ENCODE results near the gene SERTAD4. TPM values are rescaled to one million over a fixed set of nuclear protein-coding genes. Genes with fewer than 3 reads are reported as not detected.
"Not testable (repeated sequence)": the region's sequence is repeated elsewhere in the genome, so short reads cannot be mapped to it uniquely, and the experiment has no call there.

The SERTAD4 gene
- total RNA-seq, 1 experiment from 2014 or later, result 3.9 TPM

DNA sequence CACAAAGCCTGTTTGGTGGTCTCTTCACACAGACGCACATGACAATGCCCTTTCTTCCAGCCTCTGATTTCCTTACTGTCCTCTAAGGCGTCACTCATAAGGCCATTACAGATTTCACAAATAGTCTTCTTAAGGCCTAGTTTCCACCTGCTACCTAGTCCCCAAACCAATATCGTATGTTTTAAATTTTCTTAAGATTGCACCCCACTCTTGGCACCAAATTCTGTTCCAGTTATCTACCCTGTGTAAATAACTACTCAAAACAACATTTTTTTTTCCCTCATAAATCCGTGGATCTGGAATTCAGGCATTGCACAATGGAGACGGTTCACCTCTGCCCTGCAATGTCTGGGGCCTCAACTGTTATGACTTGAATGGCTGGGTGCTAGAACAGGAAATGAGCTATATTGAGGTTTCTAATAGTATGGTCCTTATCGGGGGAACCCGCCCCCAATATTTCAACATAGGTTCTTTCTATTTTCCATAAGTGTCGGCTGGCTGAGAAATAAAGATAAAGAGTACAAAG lies 36.9 kb upstream of the SERTAD4 start:
- H2BK12ac ChIP-seq (ENCODE audit: insufficient read length, low read depth, low read length), result no peak overlapping the region
- no peak overlapping the region for H3K23ac ChIP-seq (ENCODE audit: insufficient read length, low read depth, low read length)
- no peaks in the 10 kb centered on the region for H4K20me1 ChIP-seq (ENCODE audit: control insufficient read depth, insufficient read depth, insufficient read length)
- H2BK20ac ChIP-seq (ENCODE audit: low read depth, low read length, poor library complexity, severe bottlenecking), result no peak overlapping the region
- H3T11ph ChIP-seq (ENCODE audit: low read length), result no peak overlapping the region
- H2BK15ac ChIP-seq (ENCODE audit: low read depth, low read length), result no peak overlapping the region
- H3K23me2 ChIP-seq (ENCODE audit: insufficient read length, low read depth, low read length, poor library complexity, severe bottlenecking), result no peaks in the 10 kb centered on the region
- H3K4me1 ChIP-seq (ENCODE audit: insufficient read depth, low read length), result no peaks in the 10 kb centered on the region
- no peak overlapping the region for H2BK5ac ChIP-seq (ENCODE audit: insufficient read length, low read length)
- no peaks in the 10 kb centered on the region; the same call in none of the 2 replicates for H3K27me3 Mint-ChIP-seq (ENCODE audit: low read depth)
- no peak overlapping the region for H3K56ac ChIP-seq (ENCODE audit: insufficient read length, low read depth, low read length)
- H2BK120ac ChIP-seq (ENCODE audit: low read depth, low read length, poor library complexity, severe bottlenecking), result no peak overlapping the region
- H3K18ac ChIP-seq (ENCODE audit: insufficient read length, low read depth, low read length), result no peak overlapping the region
- WGBS (ENCODE audit: extremely low coverage, insufficient read length, low lambda C conversion rate), result no CpG with 5 or more reads among the region's 8 CpGs
- H3K27ac Mint-ChIP-seq, result peak overlapping the region in 1 of 3 experiments; percentile 45; a peak in 1 of 7 replicates
- H3K9me3 Mint-ChIP-seq, result peaks cover 3 to 7% of the 10 kb centered on the region in 2 experiments; a peak in 1 of 5 replicates
- TF ChIP-seq, protein P1, sequence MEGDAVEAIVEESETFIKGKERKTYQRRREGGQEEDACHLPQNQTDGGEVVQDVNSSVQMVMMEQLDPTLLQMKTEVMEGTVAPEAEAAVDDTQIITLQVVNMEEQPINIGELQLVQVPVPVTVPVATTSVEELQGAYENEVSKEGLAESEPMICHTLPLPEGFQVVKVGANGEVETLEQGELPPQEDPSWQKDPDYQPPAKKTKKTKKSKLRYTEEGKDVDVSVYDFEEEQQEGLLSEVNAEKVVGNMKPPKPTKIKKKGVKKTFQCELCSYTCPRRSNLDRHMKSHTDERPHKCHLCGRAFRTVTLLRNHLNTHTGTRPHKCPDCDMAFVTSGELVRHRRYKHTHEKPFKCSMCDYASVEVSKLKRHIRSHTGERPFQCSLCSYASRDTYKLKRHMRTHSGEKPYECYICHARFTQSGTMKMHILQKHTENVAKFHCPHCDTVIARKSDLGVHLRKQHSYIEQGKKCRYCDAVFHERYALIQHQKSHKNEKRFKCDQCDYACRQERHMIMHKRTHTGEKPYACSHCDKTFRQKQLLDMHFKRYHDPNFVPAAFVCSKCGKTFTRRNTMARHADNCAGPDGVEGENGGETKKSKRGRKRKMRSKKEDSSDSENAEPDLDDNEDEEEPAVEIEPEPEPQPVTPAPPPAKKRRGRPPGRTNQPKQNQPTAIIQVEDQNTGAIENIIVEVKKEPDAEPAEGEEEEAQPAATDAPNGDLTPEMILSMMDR (conservative IDR thresholded peaks at IDR 0.05), result no peak
- no peak overlapping the region for H3K27ac ChIP-seq (ENCODE audit: insufficient read length, low read depth, low read length)
- no peak for DNase-seq
- H3K9me3 ChIP-seq (ENCODE audit: control insufficient read depth, low read depth, low read length), result peaks cover 10% of the 10 kb centered on the region
- no peaks in the 10 kb centered on the region; a peak in 5 of 7 replicates for H3K36me3 Mint-ChIP-seq (ENCODE audit: insufficient read depth in 1 of 3, low read depth in 3 of 3)
- no peak overlapping the region for H3K4me3 Mint-ChIP-seq
- no peak overlapping the region for H4K91ac ChIP-seq (ENCODE audit: insufficient read length, low read depth, low read length)
- no peaks in the 10 kb centered on the region for H3K79me1 ChIP-seq (ENCODE audit: insufficient read depth, low read depth, low read length, poor library complexity, severe bottlenecking)
- H3K4me2 ChIP-seq (ENCODE audit: insufficient read depth, insufficient read length, low read length), result no peak overlapping the region
- H4K8ac ChIP-seq (replicated peaks; ENCODE audit: insufficient read length, low read depth, low read length), result no peak overlapping the region
- no peaks in the 10 kb centered on the region for H3K79me2 ChIP-seq (ENCODE audit: insufficient read depth, low read length)
- H3K9ac ChIP-seq (ENCODE audit: extremely low read depth, insufficient read length, low read length), result no peak overlapping the region
- no peak overlapping the region for H3K4ac ChIP-seq (ENCODE audit: low read depth, low read length)
- no peak overlapping the region for H3K14ac ChIP-seq (ENCODE audit: insufficient read depth, low read length)
- H3K27me3 ChIP-seq (ENCODE audit: insufficient read depth, low read length), result no peaks in the 10 kb centered on the region
- no peaks in the 10 kb centered on the region for H3K4me1 Mint-ChIP-seq
- H2AFZ ChIP-seq (ENCODE audit: low read length), result no peak overlapping the region
- no peak overlapping the region for H2AK5ac ChIP-seq (ENCODE audit: insufficient read length, low read length)
- no peak overlapping the region for H4K5ac ChIP-seq (ENCODE audit: insufficient read length, low read depth, low read length)

DNA sequence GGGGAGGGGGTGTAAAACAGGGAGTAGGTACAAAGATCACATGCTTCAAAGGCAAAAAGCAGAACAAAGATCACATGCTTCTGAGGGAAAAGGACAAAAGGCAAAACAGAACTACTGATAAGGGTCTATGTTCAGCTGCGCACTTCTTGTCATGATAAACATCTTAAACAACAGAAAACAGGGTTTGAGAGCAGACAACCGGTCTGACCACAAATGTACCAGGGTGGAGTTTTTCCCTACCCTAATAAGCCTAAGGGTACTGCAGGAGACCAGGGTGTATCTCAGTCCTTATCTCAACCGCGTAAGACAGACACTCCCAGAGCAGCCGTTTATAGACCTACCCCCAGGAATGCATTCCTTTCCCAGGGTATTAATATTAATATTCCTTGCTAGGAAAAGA lies 36.3 kb upstream of the SERTAD4 start:
- H3K9me3 Mint-ChIP-seq; H3K14ac ChIP-seq (ENCODE audit: insufficient read depth, low read length); H3K4me1 ChIP-seq (ENCODE audit: insufficient read depth, low read length); H3K4me2 ChIP-seq (ENCODE audit: insufficient read depth, insufficient read length, low read length); H3T11ph ChIP-seq (ENCODE audit: low read length); H3K9me3 ChIP-seq (ENCODE audit: control insufficient read depth, low read depth, low read length); H2AFZ ChIP-seq (ENCODE audit: low read length); H3K79me1 ChIP-seq (ENCODE audit: insufficient read depth, low read depth, low read length, poor library complexity, severe bottlenecking); H3K4ac ChIP-seq (ENCODE audit: low read depth, low read length); H3K27ac ChIP-seq (ENCODE audit: insufficient read length, low read depth, low read length); H4K5ac ChIP-seq (ENCODE audit: insufficient read length, low read depth, low read length); H3K79me2 ChIP-seq (ENCODE audit: insufficient read depth, low read length); H2AK5ac ChIP-seq (ENCODE audit: insufficient read length, low read length); H2BK15ac ChIP-seq (ENCODE audit: low read depth, low read length); H4K8ac ChIP-seq (replicated peaks; ENCODE audit: insufficient read length, low read depth, low read length); H3K18ac ChIP-seq (ENCODE audit: insufficient read length, low read depth, low read length); H4K91ac ChIP-seq (ENCODE audit: insufficient read length, low read depth, low read length); H3K23me2 ChIP-seq (ENCODE audit: insufficient read length, low read depth, low read length, poor library complexity, severe bottlenecking); H2BK5ac ChIP-seq (ENCODE audit: insufficient read length, low read length); H3K27me3 Mint-ChIP-seq (ENCODE audit: low read depth); H3K23ac ChIP-seq (ENCODE audit: insufficient read length, low read depth, low read length); H2BK20ac ChIP-seq (ENCODE audit: low read depth, low read length, poor library complexity, severe bottlenecking); H3K27me3 ChIP-seq (ENCODE audit: insufficient read depth, low read length); H3K4me1 Mint-ChIP-seq; H4K20me1 ChIP-seq (ENCODE audit: control insufficient read depth, insufficient read depth, insufficient read length); H3K56ac ChIP-seq (ENCODE audit: insufficient read length, low read depth, low read length); DNase-seq; H3K4me3 Mint-ChIP-seq; H3K36me3 Mint-ChIP-seq (ENCODE audit: insufficient read depth in 1 of 3, low read depth in 3 of 3); H3K9ac ChIP-seq (ENCODE audit: extremely low read depth, insufficient read length, low read length); H2BK120ac ChIP-seq (ENCODE audit: low read depth, low read length, poor library complexity, severe bottlenecking); H2BK12ac ChIP-seq (ENCODE audit: insufficient read length, low read depth, low read length): not testable (repeated sequence)
- WGBS (ENCODE audit: extremely low coverage, insufficient read length, low lambda C conversion rate), result no CpG with 5 or more reads among the region's 5 CpGs
- peak overlapping the region in 1 of 3 experiments; percentile 45; a peak in 1 of 7 replicates for H3K27ac Mint-ChIP-seq

Measured in H9 (cell line).